GM19351 (cell line): ENCODE measurements around the gene WDR31.
"Not testable (repeated sequence)": the region's sequence is repeated elsewhere in the genome, so short reads cannot be mapped to it uniquely, and the experiment has no call there.

ENCODE experiments used
- ATAC-seq: cut with Tn5 transposase; IDR thresholded peaks from one replicate; pipeline ENCODE4 v1.9.1; 2021; ENCODE audit warnings: mild to moderate bottlenecking, moderate library complexity; ENCODE audit not compliant: unreplicated experiment

The WDR31 gene

GRCh38 chr9:113298924-113299770 is 40.9 kb downstream of the WDR31 start:
- ATAC-seq = no peak

DNA sequence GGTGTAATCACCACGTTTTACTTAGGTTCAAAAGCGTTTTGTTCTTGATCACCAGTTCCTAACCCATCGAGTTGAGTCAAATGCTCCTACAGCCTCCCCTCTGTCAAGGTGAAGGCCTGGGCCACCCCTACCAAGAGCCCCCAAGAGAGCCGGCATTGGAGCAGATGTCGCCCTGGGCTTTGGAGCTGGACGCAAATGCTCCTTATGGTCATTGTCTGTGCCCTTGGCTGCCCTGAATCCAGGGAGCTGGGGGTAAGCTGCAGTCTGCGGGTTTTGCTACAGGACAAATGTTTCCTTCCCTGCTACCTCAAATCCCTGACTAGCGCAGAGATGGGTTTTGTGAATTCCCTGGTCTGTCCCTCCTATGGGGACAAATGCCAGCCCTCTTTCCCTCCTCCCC is 41.8 kb downstream of the WDR31 start:
- ATAC-seq = no peak

- no peak for ATAC-seq
These were observed 43.1 kb downstream of the WDR31 start for GRCh38 chr9:113296796-113297558.

DNA sequence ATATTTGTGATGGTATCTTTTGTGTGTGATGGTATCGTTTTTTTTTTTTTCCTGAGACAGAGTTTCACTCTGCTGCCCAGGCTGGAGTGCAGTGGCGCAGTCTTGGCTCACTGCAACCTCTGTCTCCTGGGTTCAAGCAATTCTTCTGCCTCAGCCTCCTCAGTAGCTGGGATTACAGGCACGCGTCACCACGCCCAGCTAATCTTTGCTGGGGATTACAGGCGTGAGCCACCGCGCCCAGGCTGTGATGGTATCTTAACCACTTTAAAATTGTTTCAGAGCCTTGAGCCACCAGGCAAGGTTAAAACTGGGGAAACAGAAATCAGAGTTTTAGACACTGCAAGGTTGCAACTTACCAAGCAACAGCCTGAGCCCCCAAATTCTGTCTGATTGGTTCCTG is 43.8 kb downstream of the WDR31 start:
- ATAC-seq = not testable (repeated sequence)

DNA sequence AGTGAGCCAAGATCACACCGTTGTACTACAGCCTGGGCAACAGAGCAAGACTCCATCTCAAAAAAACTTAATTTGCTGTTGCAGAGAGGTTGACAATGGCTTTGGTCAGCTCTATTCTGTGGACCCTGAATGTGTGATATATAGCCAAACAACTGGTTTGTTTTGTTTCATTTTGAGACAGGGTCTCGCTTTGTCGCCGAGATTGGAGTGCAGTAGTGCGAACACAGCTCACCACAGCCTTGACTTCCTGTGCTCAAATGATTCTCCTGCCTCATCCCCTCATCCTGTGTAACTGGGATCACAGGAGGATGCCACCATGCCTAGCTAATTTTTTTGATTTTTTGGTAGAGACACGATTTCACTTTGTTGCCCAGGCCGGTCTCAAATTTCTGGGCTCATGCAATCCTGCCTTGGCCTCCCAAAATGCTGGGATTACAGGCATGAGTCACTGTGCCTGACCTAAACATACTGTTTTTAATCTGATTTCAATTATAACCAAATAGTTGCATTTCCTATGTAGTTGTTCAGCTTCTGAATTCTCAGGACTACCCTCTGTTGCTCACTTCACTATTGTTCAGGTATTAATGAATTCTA is 46.7 kb downstream of the WDR31 start:
- no peak for ATAC-seq

- no peak for ATAC-seq
These were observed 49.9 kb downstream of the WDR31 start for GRCh38 chr9:113290052-113290607.

DNA sequence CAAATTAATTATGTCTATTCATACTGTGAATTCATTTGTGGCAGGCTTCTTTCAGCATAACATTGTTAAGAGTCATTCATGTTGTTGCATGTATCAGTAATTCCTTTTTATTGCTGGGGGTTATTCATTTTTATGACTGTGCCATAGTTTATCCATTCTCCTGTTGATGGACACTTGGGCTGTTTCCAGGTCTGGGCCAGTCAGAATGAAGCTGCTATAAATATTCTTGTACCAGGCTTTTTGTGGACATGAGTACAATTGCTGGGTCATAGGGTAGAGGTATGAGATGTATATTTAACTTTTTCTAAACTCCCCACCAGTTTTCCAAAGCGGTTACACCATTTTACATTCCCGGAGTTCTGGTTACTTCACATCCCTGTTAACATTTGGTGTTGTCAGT is 51.0 kb downstream of the WDR31 start:
- no peak for ATAC-seq

DNA sequence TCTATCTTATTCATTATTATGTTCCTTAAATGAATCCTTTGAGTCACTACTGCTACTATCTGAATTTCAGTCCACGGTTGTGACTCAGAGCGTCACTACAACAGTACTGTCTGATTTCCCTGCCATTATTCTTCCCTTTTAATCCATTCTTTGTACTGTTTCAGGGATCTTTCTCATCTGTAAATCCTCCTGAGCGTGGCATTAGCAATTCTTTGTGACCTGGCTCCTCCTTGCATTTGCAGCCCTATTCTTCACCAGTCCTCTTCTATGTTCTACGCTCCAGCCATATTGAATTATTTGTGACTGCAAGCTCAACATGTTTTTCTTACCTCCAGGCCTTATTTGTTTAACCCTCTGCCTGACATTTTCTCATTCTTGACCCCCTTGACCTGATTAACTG is 58.7 kb downstream of the WDR31 start:
- ATAC-seq = no peak

GRCh38 chr9:113278840-113279239 is 61.2 kb downstream of the WDR31 start:
- ATAC-seq = no peak

DNA sequence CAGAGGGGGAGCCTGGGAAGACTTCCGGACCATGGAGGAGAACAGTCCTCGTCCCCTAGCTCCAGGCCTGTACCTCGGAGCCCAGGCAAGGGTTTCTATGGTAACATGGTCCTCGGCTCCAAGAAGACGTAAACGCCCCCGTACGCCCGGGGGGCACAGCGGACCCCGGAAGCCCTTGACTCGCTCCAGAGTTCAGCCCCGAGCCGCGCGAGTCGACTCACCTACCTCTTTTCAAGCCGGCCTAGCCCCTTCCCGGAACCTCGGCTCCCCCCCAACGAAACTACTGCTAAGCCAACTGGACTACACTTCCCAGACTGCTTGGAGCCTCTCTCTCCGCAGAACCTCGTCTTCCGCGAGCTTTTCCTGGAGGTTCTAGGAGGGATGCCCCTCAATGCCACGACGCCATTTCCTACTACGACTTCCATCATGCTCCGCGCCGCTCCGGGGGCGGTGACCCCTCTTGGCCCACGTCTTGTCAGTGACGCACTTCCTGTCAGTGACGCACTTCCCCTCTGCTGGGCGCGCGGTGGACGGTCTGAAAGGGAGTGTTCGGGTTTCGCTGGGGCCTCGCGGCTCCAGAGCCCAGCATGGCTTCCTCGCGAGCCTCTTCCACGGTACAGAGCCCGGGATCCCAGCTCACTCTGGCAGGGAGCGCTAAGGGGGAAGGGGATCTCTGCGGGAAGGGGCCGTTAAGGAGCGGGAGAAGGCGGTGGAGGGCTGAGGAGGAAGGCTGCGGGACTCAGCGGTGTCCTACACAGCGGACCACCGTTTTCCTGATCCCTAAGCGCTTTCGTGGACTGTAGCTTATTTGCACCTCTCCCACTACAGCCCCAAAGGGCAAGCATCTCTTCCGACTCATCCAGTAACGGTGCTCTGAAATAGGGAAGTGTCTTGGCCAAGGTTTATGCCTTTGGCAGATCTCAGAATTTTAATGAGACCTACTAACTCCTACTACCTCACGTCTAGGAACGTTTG is 64.6 kb downstream of the WDR31 start, which contains the start of the genes CDC26 and PRPF4:
TSS of gene CDC26 (minus strand) at position 416 of the 975 bp plus-strand sequence. CDS start 3,065 bp downstream, outside the sequence.
TSS of gene PRPF4 (plus strand) at position 502 of the 975 bp plus-strand sequence. CDS start at position 588, 86 bp downstream.
- ATAC-seq = peak; percentile 98

DNA sequence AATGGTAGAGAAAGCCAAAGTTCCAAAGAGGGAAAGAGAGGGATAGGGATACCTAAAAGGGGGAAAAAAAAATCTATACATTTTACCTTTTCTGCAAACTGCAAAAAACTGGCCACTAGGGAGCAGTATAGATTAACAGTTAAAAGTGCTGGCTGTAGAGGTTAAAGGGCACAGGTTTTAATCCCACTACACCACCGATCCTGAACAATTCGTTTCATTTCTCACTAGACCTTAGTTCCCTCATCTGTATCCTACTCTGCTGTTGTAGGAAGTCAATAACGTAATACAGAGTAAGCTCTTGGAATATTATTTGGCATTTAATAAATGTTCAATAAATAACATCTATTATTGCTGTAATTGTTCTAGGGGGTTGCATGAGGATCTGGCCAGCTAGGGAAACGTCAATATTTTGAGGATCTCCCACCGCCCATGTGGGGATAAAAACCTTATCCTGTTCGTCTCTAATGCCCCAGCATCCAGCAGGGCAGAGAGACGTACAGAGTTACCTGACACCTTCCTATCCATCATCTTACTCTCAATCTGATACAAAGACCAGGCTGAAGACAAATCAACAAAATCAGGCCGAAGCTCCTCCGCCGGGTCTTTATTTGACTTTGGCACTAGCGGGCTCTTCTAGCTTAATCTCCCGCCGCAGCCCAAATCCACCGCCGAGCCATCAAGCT is 65.5 kb downstream of the WDR31 start:
- peak; percentile 5 for ATAC-seq

DNA sequence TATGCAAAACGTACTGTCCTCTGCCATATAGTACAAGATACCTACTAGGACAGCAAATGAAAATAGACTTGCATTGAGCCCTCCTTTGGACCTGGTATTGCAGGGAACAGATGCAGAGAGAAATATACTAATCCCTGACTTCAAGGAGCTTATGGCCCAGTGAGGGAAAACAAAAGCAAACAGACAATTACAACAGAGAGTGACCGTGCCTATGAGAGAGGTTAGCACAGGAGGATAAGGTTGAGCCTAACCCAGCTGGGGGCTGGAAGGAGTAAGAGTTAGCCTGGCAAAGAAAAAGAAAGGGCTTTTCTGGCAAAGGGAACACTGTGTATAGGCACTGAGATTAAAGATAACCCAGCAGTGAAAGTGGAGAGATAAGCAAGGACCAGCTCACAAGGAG is 70.2 kb downstream of the WDR31 start:
- ATAC-seq = no peak

- no peak for ATAC-seq
These were observed 70.7 kb downstream of the WDR31 start for GRCh38 chr9:113269355-113269754.

DNA sequence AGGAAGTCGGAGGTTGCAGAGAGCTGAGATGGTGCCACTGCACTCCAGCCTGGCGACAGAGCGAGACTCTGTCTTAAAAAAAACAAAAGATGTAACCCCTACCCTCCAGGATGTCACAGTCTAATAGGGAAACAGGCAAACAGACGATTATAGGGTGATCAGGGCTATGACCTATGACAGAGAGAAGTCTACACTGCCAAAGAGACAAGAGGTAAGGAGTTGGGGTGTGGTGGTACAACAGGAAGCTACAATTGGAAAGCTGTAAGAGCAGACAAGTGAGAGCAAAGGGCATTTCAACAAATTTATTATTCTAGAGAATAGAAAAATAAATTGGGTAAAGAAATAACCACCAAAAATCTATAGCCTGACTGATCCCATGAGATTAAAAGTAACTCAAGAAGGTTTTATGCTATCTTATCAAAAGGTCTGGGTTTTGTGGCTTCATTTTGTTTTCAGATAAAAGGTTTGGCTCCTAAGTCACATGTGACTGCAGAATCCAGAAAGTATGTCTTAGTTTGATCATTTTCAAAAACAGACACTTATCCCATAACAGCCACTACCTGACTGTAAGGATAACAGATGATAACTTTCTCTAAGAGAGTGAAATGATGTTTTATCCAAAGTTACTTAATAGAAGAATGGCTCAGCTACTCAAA is 72.0 kb downstream of the WDR31 start:
- ATAC-seq = no peak

DNA sequence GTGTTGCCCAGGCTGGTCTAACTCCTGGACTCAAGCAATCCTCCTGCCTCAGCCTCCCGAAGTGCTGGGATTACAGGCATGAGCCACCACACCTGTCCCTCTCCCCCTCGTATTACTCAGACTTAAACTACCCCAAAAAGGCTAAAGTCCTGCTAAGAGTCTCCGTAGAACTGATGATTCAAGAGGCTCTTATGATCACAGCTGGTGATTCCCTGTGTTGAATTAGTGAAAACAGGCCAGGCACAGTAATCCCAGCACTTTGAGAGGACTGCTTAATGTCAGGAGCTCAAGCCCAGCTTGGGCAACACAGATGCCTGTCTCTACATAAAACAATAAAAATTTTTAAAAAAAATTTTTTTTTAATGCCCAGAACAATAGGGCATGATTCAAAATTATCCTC is 73.9 kb downstream of the WDR31 start:
- ATAC-seq = no peak
